DND-41 (cell line): Measurements from ENCODE around the gene CNTLN.

Source experiments
- EZH2 ChIP-seq: IDR thresholded peaks from 3 replicates; pipeline ENCODE4 v1.6.1; 2012; ENCODE audit warnings: borderline replicate concordance, low read depth, mild to moderate bottlenecking, moderate library complexity, low read length, inconsistent platforms; ENCODE audit not compliant: severe bottlenecking
- TF ChIP-seq, protein P1 (sequence below): IDR thresholded peaks from 2 replicates; pipeline ENCODE4 v1.5.1; 2012; ENCODE audit warnings: borderline replicate concordance, low read length, moderate library complexity, mild to moderate bottlenecking; ENCODE audit not compliant: poor library complexity, severe bottlenecking; ENCODE audit errors: extremely low read depth

GRCh38 chr9:17148324-17148723 lies 13.5 kb downstream of the CNTLN start:
- TF ChIP-seq, protein P1, sequence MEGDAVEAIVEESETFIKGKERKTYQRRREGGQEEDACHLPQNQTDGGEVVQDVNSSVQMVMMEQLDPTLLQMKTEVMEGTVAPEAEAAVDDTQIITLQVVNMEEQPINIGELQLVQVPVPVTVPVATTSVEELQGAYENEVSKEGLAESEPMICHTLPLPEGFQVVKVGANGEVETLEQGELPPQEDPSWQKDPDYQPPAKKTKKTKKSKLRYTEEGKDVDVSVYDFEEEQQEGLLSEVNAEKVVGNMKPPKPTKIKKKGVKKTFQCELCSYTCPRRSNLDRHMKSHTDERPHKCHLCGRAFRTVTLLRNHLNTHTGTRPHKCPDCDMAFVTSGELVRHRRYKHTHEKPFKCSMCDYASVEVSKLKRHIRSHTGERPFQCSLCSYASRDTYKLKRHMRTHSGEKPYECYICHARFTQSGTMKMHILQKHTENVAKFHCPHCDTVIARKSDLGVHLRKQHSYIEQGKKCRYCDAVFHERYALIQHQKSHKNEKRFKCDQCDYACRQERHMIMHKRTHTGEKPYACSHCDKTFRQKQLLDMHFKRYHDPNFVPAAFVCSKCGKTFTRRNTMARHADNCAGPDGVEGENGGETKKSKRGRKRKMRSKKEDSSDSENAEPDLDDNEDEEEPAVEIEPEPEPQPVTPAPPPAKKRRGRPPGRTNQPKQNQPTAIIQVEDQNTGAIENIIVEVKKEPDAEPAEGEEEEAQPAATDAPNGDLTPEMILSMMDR: no peak
- no peak for TF ChIP-seq EZH2
